HEK293T (cell line): ENCODE data around the gene KRT16.
"Not testable (repeated sequence)": the region's sequence is repeated elsewhere in the genome, so short reads cannot be mapped to it uniquely, and the experiment has no call there.

Experiments
- BHLHE40 ChIP-seq: fragments of 450-650 bp; IDR thresholded peaks from 2 replicates; pipeline ENCODE4 v1.6.1; 2016; ENCODE audit warnings: mild to moderate bottlenecking, moderate library complexity, borderline replicate concordance
- ELF4 ChIP-seq: fragments of 450-650 bp; IDR thresholded peaks from 2 replicates; pipeline ENCODE4 v1.6.1; 2017; ENCODE audit warnings: antibody characterized with exemption
- FOXA1 ChIP-seq: fragments of 450-650 bp; IDR thresholded peaks from 2 replicates; pipeline ENCODE4 v1.6.1; 2016; ENCODE audit warnings: mild to moderate bottlenecking
- FOXM1 ChIP-seq: fragments of 450-650 bp; IDR thresholded peaks from 2 replicates; pipeline ENCODE4 v1.6.1; 2017; ENCODE audit warnings: mild to moderate bottlenecking, borderline replicate concordance
- HDGF ChIP-seq: fragments of 450-650 bp; IDR thresholded peaks from 2 replicates; pipeline ENCODE4 v1.6.1; 2017; ENCODE audit warnings: antibody characterized with exemption, borderline replicate concordance
- NFRKB ChIP-seq: fragments of 450-650 bp; IDR thresholded peaks from 2 replicates; pipeline ENCODE4 v1.6.1; 2016; ENCODE audit warnings: mild to moderate bottlenecking, moderate library complexity
- SP1 ChIP-seq: fragments of 450-650 bp; IDR thresholded peaks from 2 replicates; pipeline ENCODE4 v1.6.1; 2017
- TARDBP ChIP-seq: fragments of 450-650 bp; IDR thresholded peaks from 2 replicates; pipeline ENCODE4 v1.6.1; 2016

GRCh38 chr17:41622340-41623183, 10.0 kb upstream of the KRT16 start:
- not testable (repeated sequence) for TF ChIP-seq FOXM1, BHLHE40, FOXA1, HDGF, NFRKB, SP1, ELF4, TARDBP
